GM13977 (cell line): Measurements from ENCODE around the gene PAPOLA.

Experiments
- DNase-seq: peaks from one replicate; pipeline ENCODE4 v3.0.0; 2012; ENCODE audit warnings: low spot score
- in situ Hi-C: fragments of 300-500 bp; cut with MboI; formaldehyde crosslinking; loops from one replicate; pipeline ENCODE4 v1.12.0; 2022; ENCODE audit warnings: low sequenced_read_pairs, low pct_unique_long_range_greater_than_20kb, mixed read lengths, inconsistent platforms; ENCODE audit not compliant: unreplicated experiment
- TF ChIP-seq, protein P1 (sequence below): IDR thresholded peaks from 2 replicates; pipeline ENCODE4 v1.5.1; 2012; ENCODE audit warnings: mild to moderate bottlenecking, control low read depth; ENCODE audit not compliant: insufficient read depth; ENCODE audit errors: extremely low read depth, missing control alignments

Gene PAPOLA

DNA sequence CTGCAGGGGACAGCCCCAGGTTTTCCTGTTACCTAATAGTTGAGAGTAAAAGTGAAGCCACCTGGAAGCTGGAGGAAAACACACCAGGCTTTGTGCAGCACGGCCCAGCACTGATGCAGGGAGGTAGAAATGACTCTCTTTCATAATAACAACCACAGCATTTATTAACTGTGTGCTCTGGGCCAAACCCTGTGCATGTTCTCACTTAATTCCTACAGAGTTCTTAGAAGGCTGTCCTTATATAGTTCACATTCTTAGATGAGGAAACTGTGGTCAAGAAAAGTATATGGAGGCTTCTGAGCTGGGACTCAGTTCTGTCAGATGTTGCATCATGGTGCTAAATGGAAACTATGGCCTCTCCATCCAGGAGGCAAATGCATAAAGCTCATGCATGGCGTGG is 100.0 kb downstream of the PAPOLA start:
- DNase-seq: no peak
- in situ Hi-C loops: no loop called here
- TF ChIP-seq, protein P1, sequence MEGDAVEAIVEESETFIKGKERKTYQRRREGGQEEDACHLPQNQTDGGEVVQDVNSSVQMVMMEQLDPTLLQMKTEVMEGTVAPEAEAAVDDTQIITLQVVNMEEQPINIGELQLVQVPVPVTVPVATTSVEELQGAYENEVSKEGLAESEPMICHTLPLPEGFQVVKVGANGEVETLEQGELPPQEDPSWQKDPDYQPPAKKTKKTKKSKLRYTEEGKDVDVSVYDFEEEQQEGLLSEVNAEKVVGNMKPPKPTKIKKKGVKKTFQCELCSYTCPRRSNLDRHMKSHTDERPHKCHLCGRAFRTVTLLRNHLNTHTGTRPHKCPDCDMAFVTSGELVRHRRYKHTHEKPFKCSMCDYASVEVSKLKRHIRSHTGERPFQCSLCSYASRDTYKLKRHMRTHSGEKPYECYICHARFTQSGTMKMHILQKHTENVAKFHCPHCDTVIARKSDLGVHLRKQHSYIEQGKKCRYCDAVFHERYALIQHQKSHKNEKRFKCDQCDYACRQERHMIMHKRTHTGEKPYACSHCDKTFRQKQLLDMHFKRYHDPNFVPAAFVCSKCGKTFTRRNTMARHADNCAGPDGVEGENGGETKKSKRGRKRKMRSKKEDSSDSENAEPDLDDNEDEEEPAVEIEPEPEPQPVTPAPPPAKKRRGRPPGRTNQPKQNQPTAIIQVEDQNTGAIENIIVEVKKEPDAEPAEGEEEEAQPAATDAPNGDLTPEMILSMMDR: no peak

- in situ Hi-C loops: no loop called here
- no peak for DNase-seq
- TF ChIP-seq, protein P1: no peak
These were observed 101.4 kb downstream of the PAPOLA start for GRCh38 chr14:96603350-96604255.

DNA sequence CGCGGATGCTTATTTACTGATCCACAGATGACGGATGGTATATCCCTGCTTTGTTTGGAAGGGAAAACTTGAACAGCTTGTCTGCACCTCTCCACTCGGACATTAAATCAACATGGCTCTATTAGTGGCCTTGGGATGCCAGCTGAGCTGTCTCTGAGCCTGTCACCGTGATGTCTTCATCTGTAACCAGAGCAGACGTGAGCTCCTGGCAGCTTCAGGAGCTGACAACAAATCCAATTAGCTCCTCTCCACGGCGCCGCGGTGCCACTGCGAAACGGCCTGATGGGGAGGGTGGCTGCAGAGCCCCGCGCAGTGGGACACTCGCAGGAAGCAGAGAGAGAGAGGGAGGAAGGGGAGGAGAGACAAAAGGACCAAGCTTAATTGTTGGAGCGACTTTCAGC is 112.3 kb downstream of the PAPOLA start:
- DNase-seq: no peak
- in situ Hi-C loops: no loop called here
- TF ChIP-seq, protein P1: no peak

- TF ChIP-seq, protein P1: no peak
- in situ Hi-C loops: no loop called here
- DNase-seq: no peak
These were observed 114.1 kb downstream of the PAPOLA start for GRCh38 chr14:96616161-96616721.
